Smooth muscle cell of the umbilical artery (primary cell): ENCODE results near the gene CALML4. TPM values are rescaled to one million over a fixed set of nuclear protein-coding genes. Genes with fewer than 3 reads are reported as not detected.

Experiments used
- total RNA-seq: library from RNA; depleted of rRNA; stranded (reverse); fragments of >200 nt; gene quantifications from 2 replicates; pipeline ENCODE4 v1.2.3, GENCODE V29; 2014

The CALML4 gene
- total RNA-seq = 0.30 and 2.1 TPM in 2 replicates

DNA sequence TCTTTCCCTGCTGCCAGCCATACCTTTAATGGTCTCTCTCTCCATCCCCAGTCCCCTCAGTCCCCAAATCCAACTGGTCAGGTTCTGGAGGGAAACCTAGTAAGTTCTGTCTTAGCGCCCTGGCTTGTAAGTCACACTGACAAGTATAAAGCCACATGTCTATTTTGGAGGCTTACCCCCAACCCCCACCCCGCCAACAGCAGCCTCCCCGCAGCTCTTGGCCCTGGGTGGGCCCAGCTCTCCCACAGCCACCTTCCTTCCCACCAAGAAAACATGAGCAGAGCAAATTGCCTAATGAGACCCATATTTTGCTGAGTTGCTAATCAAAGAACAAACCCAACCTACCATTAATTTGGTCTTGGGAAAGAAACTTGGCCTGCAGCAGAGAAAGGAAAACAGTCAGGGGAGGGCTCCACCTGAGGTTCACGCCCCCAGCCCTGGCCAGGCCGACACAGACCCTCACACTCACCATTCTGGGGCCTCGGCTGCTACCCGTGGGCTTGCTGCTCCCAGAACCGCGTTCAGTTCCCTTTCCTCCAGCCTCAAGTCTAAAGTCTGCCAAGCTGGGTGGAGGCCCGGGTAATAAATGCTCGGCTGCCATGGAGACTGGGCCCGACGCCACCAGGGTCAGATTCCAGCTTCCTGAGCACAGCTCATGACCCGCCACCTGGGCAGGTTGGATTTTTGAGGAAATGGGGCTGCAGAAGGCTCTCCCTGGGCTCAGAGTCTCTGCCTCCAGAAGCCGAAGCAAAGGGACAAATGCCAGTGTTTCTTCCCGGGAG is at the start of gene CALML4:
Gene CALML4, minus strand, starts transcription at position 557 of the 782 bp plus-strand sequence. Its CDS starts 85 bp downstream, at position 472.

DNA sequence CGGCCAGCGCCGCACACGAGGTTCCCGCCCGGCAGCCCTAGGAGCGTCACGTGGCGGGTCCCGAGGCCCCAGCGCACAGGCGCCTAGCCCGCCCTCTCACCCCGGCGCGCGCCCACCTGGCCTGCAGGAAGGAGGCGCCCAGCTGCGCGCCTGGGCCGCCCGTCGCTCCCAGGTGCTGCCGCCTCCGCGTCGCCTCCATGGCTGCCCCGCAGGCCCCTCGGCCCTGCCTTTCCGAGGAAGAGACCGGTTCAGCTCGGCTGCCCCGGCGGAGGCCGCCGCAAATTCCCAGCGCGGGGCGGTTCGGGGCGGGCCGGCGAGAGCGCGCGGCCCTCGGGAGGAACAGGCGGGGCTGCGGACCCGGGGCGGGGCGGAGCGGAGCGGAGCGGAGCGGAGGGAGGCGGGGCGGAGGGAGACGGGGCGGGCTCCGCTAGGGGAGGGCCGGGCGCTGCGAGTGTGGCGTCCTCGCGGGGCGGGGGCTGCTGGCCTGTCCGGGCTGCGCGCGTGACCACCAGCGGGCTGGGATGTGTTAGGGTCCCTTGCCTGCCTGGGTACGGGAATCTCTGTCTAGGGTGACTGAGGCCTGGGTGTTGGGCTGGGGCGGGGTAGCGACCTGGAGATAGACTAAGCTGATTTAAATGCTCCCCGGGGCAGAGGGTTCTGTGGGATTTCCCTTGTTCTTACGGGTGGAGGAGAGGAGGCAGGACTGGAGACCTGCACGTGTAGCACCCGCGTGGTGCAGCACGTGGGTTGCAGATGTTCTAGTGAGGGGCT is 24.4 kb upstream of the CALML4 start, which contains the start of gene CLN6:
Gene CLN6, minus strand, starts transcription at position 343 of the 771 bp plus-strand sequence. Its CDS starts 144 bp downstream, at position 199.

Other genes with a start within 250 kb of the CALML4 start
- gene PIAS1, start 151.0 kb downstream of the CALML4 start, total RNA-seq = 9.2 and 13.7 TPM in 2 replicates
- gene CLN6, start 24.4 kb upstream of the CALML4 start, total RNA-seq = 7.1 and 10.3 TPM in 2 replicates
- gene FEM1B, start 72.4 kb upstream of the CALML4 start, total RNA-seq = 35.3 and 47.7 TPM in 2 replicates
- 52.5 and 166 TPM in 2 replicates for gene ITGA11, start 226.8 kb upstream of the CALML4 start, total RNA-seq